Measurements from ENCODE around the gene ARHGEF12. TPM values are rescaled to one million over a fixed set of nuclear protein-coding genes. Genes with fewer than 3 reads are reported as not detected.

Gene ARHGEF12
- total RNA-seq, 2 experiments from 2014 or later: 3.6 TPM

GRCh38 chr11:120302001-120302805 is 34.0 kb upstream of the ARHGEF12 start:
- DNase-seq (no peak), ATAC-seq (ENCODE audit: poor library complexity) (no peak)
- Histone ChIP-seq H3K9me3 (ENCODE audit: control insufficient read depth in 1 of 2, insufficient read depth in 1 of 2, low read length in 2 of 2) (no peaks in the 10 kb centered on the region), H3K36me3 (ENCODE audit: insufficient read depth, low read length) (no peaks in the 10 kb centered on the region), H3K27ac (ENCODE audit: low read depth in 1 of 2, low read length in 2 of 2) (no peak overlapping the region), H3K4me1 (ENCODE audit: insufficient read depth, low read length) (no peaks in the 10 kb centered on the region), H3K4me3 (ENCODE audit: low read length) (no peak overlapping the region), H3K27me3 (ENCODE audit: control insufficient read depth in 1 of 2, insufficient read depth in 2 of 2, low read length in 2 of 2) (peaks cover under 1 to 5% of the 10 kb centered on the region in 2 experiments)
- H3K27me3 Mint-ChIP-seq: peaks cover 51% of the 10 kb centered on the region
- H3K4me3 Mint-ChIP-seq: no peak overlapping the region
- H3K9me3 Mint-ChIP-seq: no peaks in the 10 kb centered on the region
- ChIA-PET CTCF (interaction anchor here (0.6 to 1.4 kb wide), 5 partner anchors 8 to 636 kb away, joined by 3 to 9 read pairs (median 5); no protein-coding TSS in a partner anchor), POLR2A (interaction anchor here (0.8 kb wide), 1 partner anchor 14 kb away, joined by 3 read pairs; no protein-coding TSS in a partner anchor)
- intact Hi-C loops (cut with DNase I, micrococcal nuclease): loop anchor here in 1 of 2 experiments (2.0 to 5.0 kb wide), 3 partner anchors 67 to 635 kb away; no protein-coding TSS in a partner anchor
- H3K36me3 Mint-ChIP-seq (ENCODE audit: low read depth): no peaks in the 10 kb centered on the region
- TF ChIP-seq CTCF (IDR thresholded peaks at IDR 0.05): no peak
- H3K27ac Mint-ChIP-seq: no peak overlapping the region
- H3K4me1 Mint-ChIP-seq (ENCODE audit: low read depth): no peaks in the 10 kb centered on the region

- no peak overlapping the region for H3K4me3 ChIP-seq (ENCODE audit: low read length)
- no peaks in the 10 kb centered on the region for H3K4me1 ChIP-seq (ENCODE audit: insufficient read depth, low read length)
- H3K9me3 Mint-ChIP-seq: no peaks in the 10 kb centered on the region
- DNase-seq: peak; percentile 26 to 80 (median 45)
- H3K27ac ChIP-seq (ENCODE audit: low read depth in 1 of 2, low read length in 2 of 2): no peak overlapping the region
- H3K36me3 Mint-ChIP-seq (ENCODE audit: low read depth): no peaks in the 10 kb centered on the region
- no peaks in the 10 kb centered on the region for H3K4me1 Mint-ChIP-seq (ENCODE audit: low read depth)
- intact Hi-C loops (cut with DNase I, micrococcal nuclease): loop anchor here (1.0 to 5.0 kb wide), 4 partner anchors 68 to 636 kb away; no protein-coding TSS in a partner anchor
- peaks cover 45% of the 10 kb centered on the region for H3K27me3 Mint-ChIP-seq
- H3K27me3 ChIP-seq (ENCODE audit: control insufficient read depth in 1 of 2, insufficient read depth in 2 of 2, low read length in 2 of 2): peaks cover 0 to 3% of the 10 kb centered on the region in 2 experiments
- H3K27ac Mint-ChIP-seq: no peak overlapping the region
- no peaks in the 10 kb centered on the region for H3K36me3 ChIP-seq (ENCODE audit: insufficient read depth, low read length)
- POLR2A ChIA-PET: interaction anchor here (0.8 kb wide), 1 partner anchor 15 kb away, joined by 3 read pairs; no protein-coding TSS in a partner anchor
- no peak overlapping the region for H3K4me3 Mint-ChIP-seq
- peak; percentile 91 for TF ChIP-seq CTCF (IDR thresholded peaks at IDR 0.05)
- peak; percentile 62 for ATAC-seq (ENCODE audit: poor library complexity)
- H3K9me3 ChIP-seq (ENCODE audit: control insufficient read depth in 1 of 2, insufficient read depth in 1 of 2, low read length in 2 of 2): no peaks in the 10 kb centered on the region
- CTCF ChIA-PET: interaction anchor here (0.8 to 1.4 kb wide), 7 partner anchors 9 to 636 kb away, joined by 3 to 9 read pairs (median 3); partner anchors contain the start of gene NECTIN1
Measured at GRCh38 chr11:120303004-120303637, 33.1 kb upstream of the ARHGEF12 start.

GRCh38 chr11:120304526-120304925 is 31.7 kb upstream of the ARHGEF12 start:
- intact Hi-C loops (cut with DNase I, micrococcal nuclease): loop anchor here in 1 of 2 experiments (5.0 kb wide), 1 partner anchor 637 kb away; no protein-coding TSS in a partner anchor
- Mint-ChIP-seq H3K9me3 (no peaks in the 10 kb centered on the region), H3K4me3 (no peak overlapping the region), H3K27me3 (peaks cover 33% of the 10 kb centered on the region), H3K4me1 (ENCODE audit: low read depth) (no peaks in the 10 kb centered on the region), H3K36me3 (ENCODE audit: low read depth) (no peaks in the 10 kb centered on the region), H3K27ac (no peak overlapping the region)
- POLR2A ChIA-PET: no interaction called here
- Histone ChIP-seq H3K9me3 (ENCODE audit: control insufficient read depth in 1 of 2, insufficient read depth in 1 of 2, low read length in 2 of 2) (no peaks in the 10 kb centered on the region), H3K27me3 (ENCODE audit: control insufficient read depth in 1 of 2, insufficient read depth in 2 of 2, low read length in 2 of 2) (peaks cover 0 to 3% of the 10 kb centered on the region in 2 experiments), H3K4me1 (ENCODE audit: insufficient read depth, low read length) (no peaks in the 10 kb centered on the region), H3K27ac (ENCODE audit: low read depth in 1 of 2, low read length in 2 of 2) (no peak overlapping the region), H3K36me3 (ENCODE audit: insufficient read depth, low read length) (no peaks in the 10 kb centered on the region), H3K4me3 (ENCODE audit: low read length) (no peak overlapping the region)
- ATAC-seq (ENCODE audit: poor library complexity) (no peak), DNase-seq (no peak)
- no peak for TF ChIP-seq CTCF (IDR thresholded peaks at IDR 0.05)
- CTCF ChIA-PET: no interaction called here

Measured in CD4-positive, alpha-beta T cell (primary cell).